ENCODE results near the gene BIRC6. TPM values are rescaled to one million over a fixed set of nuclear protein-coding genes. Genes with fewer than 3 reads are reported as not detected.

Gene BIRC6
- total RNA-seq, 1 experiment from 2014 or later, result 63.1 TPM

DNA sequence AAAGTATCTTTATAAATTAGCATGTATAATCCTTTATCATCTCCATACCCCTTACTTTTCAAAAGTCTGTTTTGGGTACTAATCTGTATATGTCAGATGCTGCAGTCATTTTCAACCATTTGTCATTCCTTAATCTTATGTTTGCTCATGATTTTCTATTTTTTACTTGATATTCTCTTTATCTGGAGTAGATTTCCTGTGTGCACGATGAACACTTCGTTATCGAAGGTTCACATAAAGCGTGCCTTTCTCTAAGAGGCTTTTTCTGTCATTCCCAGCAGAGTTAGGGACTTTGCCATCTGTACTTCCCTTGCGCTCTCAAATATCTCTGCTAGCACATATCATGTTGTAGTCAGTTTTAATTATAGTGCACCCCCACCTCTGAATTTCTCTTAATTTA lies 123.2 kb downstream of the BIRC6 start:
- H3K27me3 Mint-ChIP-seq (ENCODE audit: low read depth), result no peaks in the 10 kb centered on the region
- H3K9me3 Mint-ChIP-seq, result no peaks in the 10 kb centered on the region
- H3K4me1 Mint-ChIP-seq, result no peaks in the 10 kb centered on the region
- no peak for TF ChIP-seq ZNF317 (CRISPR knock-in tag; IDR thresholded peaks at IDR 0.05; ENCODE audit: borderline replicate concordance, low read depth)
- no peak for TF ChIP-seq ZNF232 (CRISPR knock-in tag; IDR thresholded peaks at IDR 0.05)
- TF ChIP-seq SMAD3 (CRISPR knock-in tag; IDR thresholded peaks at IDR 0.05; ENCODE audit: borderline replicate concordance), result no peak
- TF ChIP-seq, protein P1, sequence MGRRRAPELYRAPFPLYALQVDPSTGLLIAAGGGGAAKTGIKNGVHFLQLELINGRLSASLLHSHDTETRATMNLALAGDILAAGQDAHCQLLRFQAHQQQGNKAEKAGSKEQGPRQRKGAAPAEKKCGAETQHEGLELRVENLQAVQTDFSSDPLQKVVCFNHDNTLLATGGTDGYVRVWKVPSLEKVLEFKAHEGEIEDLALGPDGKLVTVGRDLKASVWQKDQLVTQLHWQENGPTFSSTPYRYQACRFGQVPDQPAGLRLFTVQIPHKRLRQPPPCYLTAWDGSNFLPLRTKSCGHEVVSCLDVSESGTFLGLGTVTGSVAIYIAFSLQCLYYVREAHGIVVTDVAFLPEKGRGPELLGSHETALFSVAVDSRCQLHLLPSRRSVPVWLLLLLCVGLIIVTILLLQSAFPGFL (CRISPR knock-in tag; IDR thresholded peaks at IDR 0.05; ENCODE audit: borderline replicate concordance), result no peak
- no peak for TF ChIP-seq SMAD4 (CRISPR knock-in tag; IDR thresholded peaks at IDR 0.05)
- TF ChIP-seq OVOL2 (CRISPR knock-in tag; IDR thresholded peaks at IDR 0.05; ENCODE audit: borderline replicate concordance), result no peak
- TF ChIP-seq, protein P2, sequence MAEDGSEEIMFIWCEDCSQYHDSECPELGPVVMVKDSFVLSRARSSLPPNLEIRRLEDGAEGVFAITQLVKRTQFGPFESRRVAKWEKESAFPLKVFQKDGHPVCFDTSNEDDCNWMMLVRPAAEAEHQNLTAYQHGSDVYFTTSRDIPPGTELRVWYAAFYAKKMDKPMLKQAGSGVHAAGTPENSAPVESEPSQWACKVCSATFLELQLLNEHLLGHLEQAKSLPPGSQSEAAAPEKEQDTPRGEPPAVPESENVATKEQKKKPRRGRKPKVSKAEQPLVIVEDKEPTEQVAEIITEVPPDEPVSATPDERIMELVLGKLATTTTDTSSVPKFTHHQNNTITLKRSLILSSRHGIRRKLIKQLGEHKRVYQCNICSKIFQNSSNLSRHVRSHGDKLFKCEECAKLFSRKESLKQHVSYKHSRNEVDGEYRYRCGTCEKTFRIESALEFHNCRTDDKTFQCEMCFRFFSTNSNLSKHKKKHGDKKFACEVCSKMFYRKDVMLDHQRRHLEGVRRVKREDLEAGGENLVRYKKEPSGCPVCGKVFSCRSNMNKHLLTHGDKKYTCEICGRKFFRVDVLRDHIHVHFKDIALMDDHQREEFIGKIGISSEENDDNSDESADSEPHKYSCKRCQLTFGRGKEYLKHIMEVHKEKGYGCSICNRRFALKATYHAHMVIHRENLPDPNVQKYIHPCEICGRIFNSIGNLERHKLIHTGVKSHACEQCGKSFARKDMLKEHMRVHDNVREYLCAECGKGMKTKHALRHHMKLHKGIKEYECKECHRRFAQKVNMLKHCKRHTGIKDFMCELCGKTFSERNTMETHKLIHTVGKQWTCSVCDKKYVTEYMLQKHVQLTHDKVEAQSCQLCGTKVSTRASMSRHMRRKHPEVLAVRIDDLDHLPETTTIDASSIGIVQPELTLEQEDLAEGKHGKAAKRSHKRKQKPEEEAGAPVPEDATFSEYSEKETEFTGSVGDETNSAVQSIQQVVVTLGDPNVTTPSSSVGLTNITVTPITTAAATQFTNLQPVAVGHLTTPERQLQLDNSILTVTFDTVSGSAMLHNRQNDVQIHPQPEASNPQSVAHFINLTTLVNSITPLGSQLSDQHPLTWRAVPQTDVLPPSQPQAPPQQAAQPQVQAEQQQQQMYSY (CRISPR knock-in tag; IDR thresholded peaks at IDR 0.05), result no peak
- TF ChIP-seq, protein P3, sequence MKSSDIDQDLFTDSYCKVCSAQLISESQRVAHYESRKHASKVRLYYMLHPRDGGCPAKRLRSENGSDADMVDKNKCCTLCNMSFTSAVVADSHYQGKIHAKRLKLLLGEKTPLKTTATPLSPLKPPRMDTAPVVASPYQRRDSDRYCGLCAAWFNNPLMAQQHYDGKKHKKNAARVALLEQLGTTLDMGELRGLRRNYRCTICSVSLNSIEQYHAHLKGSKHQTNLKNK (CRISPR knock-in tag; IDR thresholded peaks at IDR 0.05), result no peak
- TF ChIP-seq CREB1 (CRISPR knock-in tag; IDR thresholded peaks at IDR 0.05), result no peak
- TF ChIP-seq ZNF219 (CRISPR knock-in tag; IDR thresholded peaks at IDR 0.05; ENCODE audit: borderline replicate concordance), result no peak
- no peak for TF ChIP-seq JUN (CRISPR knock-in tag; IDR thresholded peaks at IDR 0.05)
- TF ChIP-seq ZNF263 (CRISPR knock-in tag; IDR thresholded peaks at IDR 0.05; ENCODE audit: low read depth), result no peak
- TF ChIP-seq FOXP1 (CRISPR knock-in tag; IDR thresholded peaks at IDR 0.05; ENCODE audit: borderline replicate concordance), result no peak
- TF ChIP-seq, protein P4, sequence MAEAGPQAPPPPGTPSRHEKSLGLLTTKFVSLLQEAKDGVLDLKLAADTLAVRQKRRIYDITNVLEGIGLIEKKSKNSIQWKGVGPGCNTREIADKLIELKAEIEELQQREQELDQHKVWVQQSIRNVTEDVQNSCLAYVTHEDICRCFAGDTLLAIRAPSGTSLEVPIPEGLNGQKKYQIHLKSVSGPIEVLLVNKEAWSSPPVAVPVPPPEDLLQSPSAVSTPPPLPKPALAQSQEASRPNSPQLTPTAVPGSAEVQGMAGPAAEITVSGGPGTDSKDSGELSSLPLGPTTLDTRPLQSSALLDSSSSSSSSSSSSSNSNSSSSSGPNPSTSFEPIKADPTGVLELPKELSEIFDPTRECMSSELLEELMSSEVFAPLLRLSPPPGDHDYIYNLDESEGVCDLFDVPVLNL (CRISPR knock-in tag; IDR thresholded peaks at IDR 0.05; ENCODE audit: borderline replicate concordance, low read depth), result no peak
- TF ChIP-seq NR3C1 (CRISPR knock-in tag; conservative IDR thresholded peaks at IDR 0.05; ENCODE audit: low read depth), result no peak
- TF ChIP-seq, protein P5, sequence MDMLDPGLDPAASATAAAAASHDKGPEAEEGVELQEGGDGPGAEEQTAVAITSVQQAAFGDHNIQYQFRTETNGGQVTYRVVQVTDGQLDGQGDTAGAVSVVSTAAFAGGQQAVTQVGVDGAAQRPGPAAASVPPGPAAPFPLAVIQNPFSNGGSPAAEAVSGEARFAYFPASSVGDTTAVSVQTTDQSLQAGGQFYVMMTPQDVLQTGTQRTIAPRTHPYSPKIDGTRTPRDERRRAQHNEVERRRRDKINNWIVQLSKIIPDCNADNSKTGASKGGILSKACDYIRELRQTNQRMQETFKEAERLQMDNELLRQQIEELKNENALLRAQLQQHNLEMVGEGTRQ (CRISPR knock-in tag; IDR thresholded peaks at IDR 0.05), result no peak
- H3K36me3 Mint-ChIP-seq, result peaks cover 46% of the 10 kb centered on the region
- ATAC-seq (no peak), DNase-seq (ENCODE audit: low spot score) (no peak)
- no peak overlapping the region for H3K4me3 Mint-ChIP-seq
- no peak overlapping the region for H3K27ac Mint-ChIP-seq
- ChIA-PET POLR2A (interaction anchor here (0.7 kb wide), 1 partner anchor 348 kb away, joined by 3 read pairs; no protein-coding TSS in a partner anchor), CTCF (no interaction called here)

DNA sequence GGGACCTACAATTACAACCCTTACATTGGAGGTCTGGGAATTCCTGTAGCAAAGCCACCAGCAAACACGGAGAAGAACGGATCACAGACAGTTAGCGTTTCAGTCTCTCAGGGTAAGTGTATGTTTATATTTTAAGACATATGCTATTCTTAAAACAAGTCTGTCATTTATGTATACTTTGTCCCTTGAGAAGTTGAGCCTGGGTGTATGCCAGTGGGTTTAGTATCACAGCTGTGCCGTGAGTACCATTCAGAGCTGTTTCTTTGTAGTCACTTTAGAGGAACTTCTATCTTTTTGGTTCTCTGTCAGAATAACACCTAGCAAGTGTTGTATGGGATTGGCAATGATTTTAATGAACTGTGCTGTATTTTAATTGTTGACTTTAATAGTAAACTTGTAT lies 125.6 kb downstream of the BIRC6 start:
- TF ChIP-seq, protein P3 (CRISPR knock-in tag; IDR thresholded peaks at IDR 0.05), result no peak
- TF ChIP-seq ETV6 (CRISPR knock-in tag; IDR thresholded peaks at IDR 0.05), result no peak
- TF ChIP-seq FOXJ3 (CRISPR knock-in tag; IDR thresholded peaks at IDR 0.05; ENCODE audit: borderline replicate concordance), result no peak
- TF ChIP-seq, protein P6, sequence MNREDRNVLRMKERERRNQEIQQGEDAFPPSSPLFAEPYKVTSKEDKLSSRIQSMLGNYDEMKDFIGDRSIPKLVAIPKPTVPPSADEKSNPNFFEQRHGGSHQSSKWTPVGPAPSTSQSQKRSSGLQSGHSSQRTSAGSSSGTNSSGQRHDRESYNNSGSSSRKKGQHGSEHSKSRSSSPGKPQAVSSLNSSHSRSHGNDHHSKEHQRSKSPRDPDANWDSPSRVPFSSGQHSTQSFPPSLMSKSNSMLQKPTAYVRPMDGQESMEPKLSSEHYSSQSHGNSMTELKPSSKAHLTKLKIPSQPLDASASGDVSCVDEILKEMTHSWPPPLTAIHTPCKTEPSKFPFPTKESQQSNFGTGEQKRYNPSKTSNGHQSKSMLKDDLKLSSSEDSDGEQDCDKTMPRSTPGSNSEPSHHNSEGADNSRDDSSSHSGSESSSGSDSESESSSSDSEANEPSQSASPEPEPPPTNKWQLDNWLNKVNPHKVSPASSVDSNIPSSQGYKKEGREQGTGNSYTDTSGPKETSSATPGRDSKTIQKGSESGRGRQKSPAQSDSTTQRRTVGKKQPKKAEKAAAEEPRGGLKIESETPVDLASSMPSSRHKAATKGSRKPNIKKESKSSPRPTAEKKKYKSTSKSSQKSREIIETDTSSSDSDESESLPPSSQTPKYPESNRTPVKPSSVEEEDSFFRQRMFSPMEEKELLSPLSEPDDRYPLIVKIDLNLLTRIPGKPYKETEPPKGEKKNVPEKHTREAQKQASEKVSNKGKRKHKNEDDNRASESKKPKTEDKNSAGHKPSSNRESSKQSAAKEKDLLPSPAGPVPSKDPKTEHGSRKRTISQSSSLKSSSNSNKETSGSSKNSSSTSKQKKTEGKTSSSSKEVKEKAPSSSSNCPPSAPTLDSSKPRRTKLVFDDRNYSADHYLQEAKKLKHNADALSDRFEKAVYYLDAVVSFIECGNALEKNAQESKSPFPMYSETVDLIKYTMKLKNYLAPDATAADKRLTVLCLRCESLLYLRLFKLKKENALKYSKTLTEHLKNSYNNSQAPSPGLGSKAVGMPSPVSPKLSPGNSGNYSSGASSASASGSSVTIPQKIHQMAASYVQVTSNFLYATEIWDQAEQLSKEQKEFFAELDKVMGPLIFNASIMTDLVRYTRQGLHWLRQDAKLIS (CRISPR knock-in tag; IDR thresholded peaks at IDR 0.05; ENCODE audit: borderline replicate concordance), result no peak
- no peak for TF ChIP-seq PRRX2 (CRISPR knock-in tag; IDR thresholded peaks at IDR 0.05)
- peaks cover 58% of the 10 kb centered on the region for H3K36me3 Mint-ChIP-seq
- ChIA-PET CTCF (no interaction called here), POLR2A (no interaction called here)
- H3K27me3 Mint-ChIP-seq (ENCODE audit: low read depth), result no peaks in the 10 kb centered on the region
- no peaks in the 10 kb centered on the region for H3K9me3 Mint-ChIP-seq
- H3K4me3 Mint-ChIP-seq, result no peak overlapping the region
- DNase-seq (ENCODE audit: low spot score) (no peak), ATAC-seq (no peak)
- no peaks in the 10 kb centered on the region for H3K4me1 Mint-ChIP-seq
- no peak overlapping the region for H3K27ac Mint-ChIP-seq
